Measurements from ENCODE around the gene KSR1. TPM values are rescaled to one million over a fixed set of nuclear protein-coding genes. Genes with fewer than 3 reads are reported as not detected.
"Not testable (repeated sequence)": the region's sequence is repeated elsewhere in the genome, so short reads cannot be mapped to it uniquely, and the experiment has no call there.

The KSR1 gene
- total and polyA plus RNA-seq, 9 donors: 43.3 to 112 (median 71.6) TPM

- WGBS (ENCODE audit: insufficient coverage): 85% methylated on average over 5 of the region's 6 CpGs
- H3K27me3 ChIP-seq (ENCODE audit: control insufficient read depth, insufficient read depth, low read length); H3K4me3 ChIP-seq (ENCODE audit: low read length); H3K9me3 ChIP-seq (replicated peaks; ENCODE audit: control insufficient read depth, low read depth, low read length); H3K36me3 ChIP-seq (ENCODE audit: control insufficient read depth, insufficient read depth, low read length); H3K27ac ChIP-seq (ENCODE audit: low read length); DNase-seq; H3K4me1 ChIP-seq (ENCODE audit: control insufficient read depth, insufficient read depth, low read length): not testable (repeated sequence)
Measured at GRCh38 chr17:27425571-27425970, 30.7 kb upstream of the KSR1 start.

GRCh38 chr17:27425991-27426390 lies 30.3 kb upstream of the KSR1 start:
- no peak for DNase-seq
- 79% methylated on average over 2 of the region's 3 CpGs for WGBS (ENCODE audit: insufficient coverage)
- no peaks in the 10 kb centered on the region for H3K4me1 ChIP-seq (ENCODE audit: control insufficient read depth, insufficient read depth, low read length)
- H3K27ac ChIP-seq (ENCODE audit: low read length): no peak overlapping the region
- no peak overlapping the region for H3K4me3 ChIP-seq (ENCODE audit: low read length)
- no peaks in the 10 kb centered on the region for H3K36me3 ChIP-seq (ENCODE audit: control insufficient read depth, insufficient read depth, low read length)
- H3K9me3 ChIP-seq (replicated peaks; ENCODE audit: control insufficient read depth, low read depth, low read length): no peaks in the 10 kb centered on the region
- H3K27me3 ChIP-seq (ENCODE audit: control insufficient read depth, insufficient read depth, low read length): no peaks in the 10 kb centered on the region

- WGBS (ENCODE audit: insufficient coverage): 83% methylated on average over 2 of the region's 3 CpGs
- not testable (repeated sequence) for H3K27me3 ChIP-seq (ENCODE audit: control insufficient read depth, insufficient read depth, low read length); H3K36me3 ChIP-seq (ENCODE audit: control insufficient read depth, insufficient read depth, low read length); H3K27ac ChIP-seq (ENCODE audit: low read length); H3K9me3 ChIP-seq (replicated peaks; ENCODE audit: control insufficient read depth, low read depth, low read length); DNase-seq; H3K4me1 ChIP-seq (ENCODE audit: control insufficient read depth, insufficient read depth, low read length); H3K4me3 ChIP-seq (ENCODE audit: low read length)
Measured at GRCh38 chr17:27426471-27426870, 29.8 kb upstream of the KSR1 start.

GRCh38 chr17:27427166-27427862 lies 28.9 kb upstream of the KSR1 start:
- DNase-seq; H3K4me3 ChIP-seq (ENCODE audit: low read length); H3K9me3 ChIP-seq (replicated peaks; ENCODE audit: control insufficient read depth, low read depth, low read length); H3K27me3 ChIP-seq (ENCODE audit: control insufficient read depth, insufficient read depth, low read length); H3K36me3 ChIP-seq (ENCODE audit: control insufficient read depth, insufficient read depth, low read length); H3K4me1 ChIP-seq (ENCODE audit: control insufficient read depth, insufficient read depth, low read length); H3K27ac ChIP-seq (ENCODE audit: low read length): not testable (repeated sequence)
- no CpG with 5 or more reads among the region's 5 CpGs for WGBS (ENCODE audit: insufficient coverage)

- Histone ChIP-seq H3K4me1 (ENCODE audit: control insufficient read depth, insufficient read depth, low read length) (no peaks in the 10 kb centered on the region), H3K9me3 (replicated peaks; ENCODE audit: control insufficient read depth, low read depth, low read length) (no peaks in the 10 kb centered on the region), H3K27me3 (ENCODE audit: control insufficient read depth, insufficient read depth, low read length) (no peaks in the 10 kb centered on the region), H3K36me3 (ENCODE audit: control insufficient read depth, insufficient read depth, low read length) (no peaks in the 10 kb centered on the region), H3K27ac (ENCODE audit: low read length) (no peak overlapping the region), H3K4me3 (ENCODE audit: low read length) (no peak overlapping the region)
- no peak for DNase-seq
- WGBS (ENCODE audit: insufficient coverage): 100% methylated on average over 1 of the region's 9 CpGs
Measured at GRCh38 chr17:27428781-27429505, 27.3 kb upstream of the KSR1 start.

DNA sequence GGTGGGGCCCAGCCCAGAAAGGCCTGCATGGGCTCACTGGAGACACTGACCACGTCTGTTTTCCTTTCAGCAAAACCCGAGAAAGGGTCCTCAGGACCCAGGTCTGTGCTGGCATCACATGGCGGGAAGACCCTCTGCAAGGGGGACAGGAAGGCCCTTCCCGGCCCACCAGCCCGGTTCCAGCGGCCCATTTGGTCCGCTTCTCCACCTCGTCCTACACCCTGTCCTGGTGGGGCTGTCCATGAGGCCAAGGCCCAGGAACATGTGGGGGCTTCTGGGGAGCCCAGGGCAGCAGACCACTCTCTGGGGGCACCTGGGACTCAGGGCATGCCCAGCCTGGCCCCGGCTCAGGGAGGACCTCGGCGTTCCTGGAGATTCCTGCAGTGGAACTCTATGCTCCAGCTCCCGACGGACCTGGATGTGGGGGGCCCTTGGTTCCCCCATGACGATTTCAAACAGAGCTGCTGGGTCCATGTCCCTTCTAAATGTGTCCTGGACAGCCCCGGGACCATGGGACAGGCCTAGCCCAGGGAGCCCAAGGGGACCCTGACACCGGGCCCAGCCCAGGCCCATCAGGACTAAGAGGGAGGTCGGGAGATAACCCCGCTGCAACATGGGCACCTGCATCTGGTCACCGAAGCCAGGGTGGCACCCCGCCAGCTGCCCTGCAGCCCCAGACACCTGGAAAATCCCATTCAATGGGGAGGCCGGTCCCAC lies 26.4 kb upstream of the KSR1 start:
- Histone ChIP-seq H3K27ac (ENCODE audit: low read length) (no peak overlapping the region), H3K9me3 (replicated peaks; ENCODE audit: control insufficient read depth, low read depth, low read length) (no peaks in the 10 kb centered on the region), H3K36me3 (ENCODE audit: control insufficient read depth, insufficient read depth, low read length) (no peaks in the 10 kb centered on the region), H3K27me3 (ENCODE audit: control insufficient read depth, insufficient read depth, low read length) (no peaks in the 10 kb centered on the region), H3K4me1 (ENCODE audit: control insufficient read depth, insufficient read depth, low read length) (no peaks in the 10 kb centered on the region), H3K4me3 (ENCODE audit: low read length) (no peak overlapping the region)
- DNase-seq: no peak
- WGBS (ENCODE audit: insufficient coverage): 80% methylated on average over 21 of the region's 21 CpGs

GRCh38 chr17:27430383-27430840 lies 25.8 kb upstream of the KSR1 start:
- DNase-seq: no peak
- 69% methylated on average over 3 of the region's 7 CpGs for WGBS (ENCODE audit: insufficient coverage)
- Histone ChIP-seq H3K27me3 (ENCODE audit: control insufficient read depth, insufficient read depth, low read length) (no peaks in the 10 kb centered on the region), H3K9me3 (replicated peaks; ENCODE audit: control insufficient read depth, low read depth, low read length) (no peaks in the 10 kb centered on the region), H3K4me1 (ENCODE audit: control insufficient read depth, insufficient read depth, low read length) (no peaks in the 10 kb centered on the region), H3K27ac (ENCODE audit: low read length) (no peak overlapping the region), H3K36me3 (ENCODE audit: control insufficient read depth, insufficient read depth, low read length) (no peaks in the 10 kb centered on the region), H3K4me3 (ENCODE audit: low read length) (no peak overlapping the region)

GRCh38 chr17:27430882-27431491 lies 25.3 kb upstream of the KSR1 start:
- Histone ChIP-seq H3K27ac (ENCODE audit: low read length) (no peak overlapping the region), H3K9me3 (replicated peaks; ENCODE audit: control insufficient read depth, low read depth, low read length) (no peaks in the 10 kb centered on the region), H3K4me1 (ENCODE audit: control insufficient read depth, insufficient read depth, low read length) (no peaks in the 10 kb centered on the region), H3K27me3 (ENCODE audit: control insufficient read depth, insufficient read depth, low read length) (no peaks in the 10 kb centered on the region), H3K4me3 (ENCODE audit: low read length) (no peak overlapping the region), H3K36me3 (ENCODE audit: control insufficient read depth, insufficient read depth, low read length) (no peaks in the 10 kb centered on the region)
- no peak for DNase-seq
- WGBS (ENCODE audit: insufficient coverage): 78% methylated on average over 8 of the region's 10 CpGs

DNA sequence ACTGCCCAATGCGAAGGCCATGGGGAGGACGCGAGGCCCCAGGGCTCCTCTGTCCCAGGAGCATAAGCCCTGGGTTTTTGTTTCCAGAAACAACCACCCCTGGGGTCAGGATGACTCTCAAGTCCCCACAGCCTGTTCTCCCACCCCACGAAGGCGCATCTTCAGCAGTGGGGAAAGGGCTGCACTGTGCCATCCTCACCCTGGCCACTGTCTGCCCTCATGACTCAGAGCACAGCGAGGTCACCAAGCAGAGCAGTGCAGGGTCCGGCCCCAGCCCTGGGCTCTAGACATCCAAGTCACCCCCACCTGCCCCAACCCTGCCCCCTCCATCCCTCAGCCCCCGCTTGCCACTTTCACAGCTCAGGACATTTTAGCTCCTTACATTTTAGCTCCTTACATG lies 22.7 kb upstream of the KSR1 start:
- Histone ChIP-seq H3K36me3 (ENCODE audit: control insufficient read depth, insufficient read depth, low read length) (no peaks in the 10 kb centered on the region), H3K9me3 (replicated peaks; ENCODE audit: control insufficient read depth, low read depth, low read length) (no peaks in the 10 kb centered on the region), H3K27me3 (ENCODE audit: control insufficient read depth, insufficient read depth, low read length) (no peaks in the 10 kb centered on the region), H3K4me1 (ENCODE audit: control insufficient read depth, insufficient read depth, low read length) (no peaks in the 10 kb centered on the region), H3K4me3 (ENCODE audit: low read length) (no peak overlapping the region), H3K27ac (ENCODE audit: low read length) (no peak overlapping the region)
- DNase-seq: no peak
- 88% methylated on average over 7 of the region's 8 CpGs for WGBS (ENCODE audit: insufficient coverage)
